HCT116 (cell line): ENCODE measurements around the gene ZNF746. TPM values are rescaled to one million over a fixed set of nuclear protein-coding genes. Genes with fewer than 3 reads are reported as not detected.

ENCODE experiments used
- ATAC-seq: fragments of 200-7000 bp; cut with Tn5 transposase; 2 replicates; pipeline ENCODE4 v1.9.1; 2020; ENCODE audit warnings: mild to moderate bottlenecking, moderate library complexity
- BruUV-seq: library from RNA; stranded (reverse); fragments of 400-500 nt; replicated peaks from 2 replicates; lab custom pipeline; 2021; lab: Mats Ljungman, UMichigan
- CTCF ChIA-PET: fragments of 300-600 bp; sonication (Branson Sonifier 250); formaldehyde crosslinking; loops from one replicate; lab custom pipeline; 2021; ENCODE audit warnings: antibody characterized with exemption; lab: Charles Lee
- POLR2A ChIA-PET: fragments of 300-600, 350-600 bp; sonication (Branson Sonifier 250); formaldehyde crosslinking; loops from one replicate; lab custom pipeline; 2021; ENCODE audit warnings: antibody characterized with exemption; lab: Charles Lee
- RAD21 ChIA-PET, 2 experiments: fragments of 300-600 bp; sonication (Branson Sonifier 250); formaldehyde crosslinking; loops; one replicate each; lab custom pipeline; 2023; ENCODE audit warnings: low total read pairs in 2 of 2; ENCODE audit not compliant: uncharacterized antibody in 2 of 2, unreplicated experiment in 2 of 2, low non-redundant PET in 1 of 2; lab: Charles Lee
- DNase-seq: peaks from one replicate; pipeline ENCODE4 v3.0.0-alpha.2; 2010; ENCODE audit warnings: low read depth, low spot score
- H2AFZ ChIP-seq: fragments of 200-600 bp; shearing (Covaris generic), sonication (generic); 2 replicates; pipeline ENCODE4 v1.6.1; 2017; ENCODE audit warnings: low read depth, mixed run types, mixed read lengths, antibody characterized with exemption, low read length; ENCODE audit not compliant: poor library complexity, severe bottlenecking
- H3K27ac ChIP-seq: 2 replicates; pipeline ENCODE4 v1.5.1; 2012; ENCODE audit warnings: low read depth, low read length
- H3K27me3 ChIP-seq: fragments of 200-600 bp; sonication (generic); 2 replicates; pipeline ENCODE4 v1.6.1; 2016; ENCODE audit warnings: mixed run types, low read length, mixed read lengths; ENCODE audit not compliant: insufficient read depth
- H3K36me3 ChIP-seq, 2 experiments: fragments of 200-500 bp in 1 of 2; fragments of 200-600 bp in 1 of 2; sonication (Bioruptor generic) in 1 of 2; sonication (generic) in 1 of 2; 2 replicates each; pipeline versions ENCODE4 v1.5.1 to v1.6.1; 2014 to 2016; ENCODE audit warnings: low read length in 2 of 2, inconsistent platforms in 1 of 2, mixed read lengths in 1 of 2, mixed run types in 1 of 2; ENCODE audit not compliant: insufficient read depth in 2 of 2, control insufficient read depth in 1 of 2
- H3K4me1 ChIP-seq, 2 experiments: fragments of 200-600 bp in 1 of 2; sonication (generic) in 1 of 2; 2 replicates each; pipeline versions ENCODE4 v1.5.1 to v1.6.1; 2012 to 2017; ENCODE audit warnings: low read length in 2 of 2, inconsistent platforms in 1 of 2, mild to moderate bottlenecking in 1 of 2, mixed read lengths in 1 of 2, mixed run types in 1 of 2, moderate library complexity in 1 of 2; ENCODE audit not compliant: insufficient read depth in 2 of 2, control insufficient read depth in 1 of 2
- H3K4me2 ChIP-seq: fragments of 200-600 bp; sonication (generic); 2 replicates; pipeline ENCODE4 v1.6.1; 2017; ENCODE audit warnings: mixed run types, low read length, mixed read lengths
- H3K4me3 ChIP-seq, 2 experiments: fragments of 200-600 bp in 1 of 2; sonication (generic) in 1 of 2; replicated peaks in 1 of 2; 2 replicates each; pipeline ENCODE4 v1.5.1; 2011 to 2016; ENCODE audit warnings: low read length in 2 of 2, control low read depth in 1 of 2, low read depth in 1 of 2, mild to moderate bottlenecking in 1 of 2, mixed read lengths in 1 of 2, mixed run types in 1 of 2
- H3K79me2 ChIP-seq: fragments of 200-600 bp; sonication (generic); 2 replicates; pipeline ENCODE4 v1.6.1; 2017; ENCODE audit warnings: mild to moderate bottlenecking, mixed run types, low read length, moderate library complexity, mixed read lengths; ENCODE audit not compliant: insufficient read depth
- H3K9ac ChIP-seq: fragments of 200-600 bp; sonication (generic); 2 replicates; pipeline ENCODE4 v1.6.1; 2016; ENCODE audit warnings: low read length, mixed read lengths
- H3K9me2 ChIP-seq: fragments of 200-600 bp; sonication (generic), shearing (Covaris generic); 2 replicates; pipeline ENCODE4 v1.6.1; 2017; ENCODE audit warnings: mixed run types, mild to moderate bottlenecking, moderate library complexity; ENCODE audit not compliant: insufficient read depth
- H3K9me3 ChIP-seq, 2 experiments: fragments of 200-500 bp in 1 of 2; fragments of 200-600 bp in 1 of 2; sonication (Bioruptor generic) in 1 of 2; sonication (generic) in 1 of 2; 2 replicates each; pipeline ENCODE4 v1.6.1; 2014 to 2017; ENCODE audit warnings: low read length in 2 of 2, mixed read lengths in 2 of 2, inconsistent platforms in 1 of 2, low read depth in 1 of 2, mild to moderate bottlenecking in 1 of 2, mixed run types in 1 of 2, moderate library complexity in 1 of 2; ENCODE audit not compliant: control insufficient read depth in 1 of 2, insufficient read depth in 1 of 2
- H4K20me1 ChIP-seq: fragments of 200-600 bp; sonication (generic), shearing (Covaris generic); 2 replicates; pipeline ENCODE4 v1.6.1; 2017; ENCODE audit warnings: mixed run types, mild to moderate bottlenecking, moderate library complexity; ENCODE audit not compliant: insufficient read depth
- CEBPB ChIP-seq: IDR thresholded peaks from 2 replicates; pipeline ENCODE4 v1.6.1; 2012; ENCODE audit warnings: low read depth
- EZH2 ChIP-seq: fragments of 200-600 bp; sonication (generic); IDR thresholded peaks from 2 replicates; pipeline ENCODE4 v1.6.1; 2017; ENCODE audit warnings: antibody characterized with exemption, mixed run types
- EZH2phosphoT487 ChIP-seq: fragments of 200-600 bp; IDR thresholded peaks from 2 replicates; pipeline ENCODE4 v1.6.1; 2018; ENCODE audit warnings: antibody characterized with exemption, borderline replicate concordance
- FOSL1 ChIP-seq: IDR thresholded peaks from 2 replicates; pipeline ENCODE4 v1.6.1; 2012; ENCODE audit warnings: low read depth
- JUND ChIP-seq: IDR thresholded peaks from 2 replicates; pipeline ENCODE4 v1.6.1; 2012
- POLR2A ChIP-seq: IDR thresholded peaks from 2 replicates; pipeline ENCODE4 v1.7.0; 2011; ENCODE audit warnings: borderline replicate concordance; ENCODE audit not compliant: insufficient read depth, insufficient read length; ENCODE audit errors: extremely low read depth
- POLR2AphosphoS5 ChIP-seq: IDR thresholded peaks from 2 replicates; pipeline ENCODE4 v1.6.1; 2011; ENCODE audit warnings: mild to moderate bottlenecking, low read depth, low read length, moderate library complexity
- RAD21 ChIP-seq: IDR thresholded peaks from 2 replicates; pipeline ENCODE4 v1.6.1; 2012; ENCODE audit warnings: low read depth, mild to moderate bottlenecking
- SIN3A ChIP-seq: IDR thresholded peaks from 2 replicates; pipeline ENCODE4 v1.6.1; 2012; ENCODE audit warnings: low read depth
- SP1 ChIP-seq: IDR thresholded peaks from 2 replicates; pipeline ENCODE4 v1.6.1; 2012; ENCODE audit warnings: low read depth
- SRF ChIP-seq: IDR thresholded peaks from 2 replicates; pipeline ENCODE4 v1.6.1; 2012; ENCODE audit warnings: low read depth
- TCF7L2 ChIP-seq: IDR thresholded peaks from 2 replicates; pipeline ENCODE4 v1.7.0; 2011; ENCODE audit warnings: borderline replicate concordance, inconsistent platforms; ENCODE audit not compliant: insufficient read depth, insufficient read length; ENCODE audit errors: extremely low read depth
- YY1 ChIP-seq: IDR thresholded peaks from 2 replicates; pipeline ENCODE4 v1.6.1; 2011; ENCODE audit warnings: low read length, low read depth, moderate library complexity, mild to moderate bottlenecking; ENCODE audit not compliant: insufficient replicate concordance; ENCODE audit errors: extremely low read depth
- ZFX ChIP-seq: fragments of 450-650 bp; IDR thresholded peaks from 2 replicates; pipeline ENCODE4 v1.6.1; 2017
- ZNF274 ChIP-seq: fragments of 200-500 bp; sonication (Bioruptor generic); IDR thresholded peaks from 2 replicates; pipeline ENCODE4 v1.6.1; 2014; ENCODE audit warnings: mild to moderate bottlenecking, low read depth, low read length, inconsistent platforms
- intact Hi-C: fragments of 100-400 bp; cut with micrococcal nuclease; formaldehyde crosslinking; loops from 2 replicates; pipeline ENCODE4 v1.10.0; 2022
- total RNA-seq: library from RNA; stranded (reverse); gene quantifications from one replicate; pipeline ENCODE4 v1.2.1, GENCODE V29; 2021; ENCODE audit not compliant: unreplicated experiment
- TF ChIP-seq, protein P1 (sequence below), 3 experiments: fragments of 200-600 bp in 1 of 3; sonication (generic) in 1 of 3; IDR thresholded peaks in 2 of 3; conservative IDR thresholded peaks in 1 of 3; 2 replicates each; pipeline ENCODE4 v1.5.1; 2012 to 2017; ENCODE audit warnings: low read depth in 2 of 3, low read length in 2 of 3, antibody characterized with exemption in 1 of 3, borderline replicate concordance in 1 of 3, control low read depth in 1 of 3, mild to moderate bottlenecking in 1 of 3, mixed read lengths in 1 of 3, mixed run types in 1 of 3, moderate library complexity in 1 of 3; ENCODE audit not compliant: insufficient read depth in 1 of 3
- TF ChIP-seq, protein P2 (sequence below): IDR thresholded peaks from 2 replicates; pipeline ENCODE4 v1.6.1; 2012
- TF ChIP-seq, protein P3 (sequence below): IDR thresholded peaks from 2 replicates; pipeline ENCODE4 v1.6.1; 2012; ENCODE audit warnings: low read depth
- TF ChIP-seq, protein P4 (sequence below): IDR thresholded peaks from 2 replicates; pipeline ENCODE4 v1.6.1; 2012
- TF ChIP-seq, protein P5 (sequence below): IDR thresholded peaks from 2 replicates; pipeline ENCODE4 v1.6.1; 2011; ENCODE audit warnings: mild to moderate bottlenecking, low read length, moderate library complexity; ENCODE audit not compliant: insufficient replicate concordance; ENCODE audit errors: extremely low read depth

ZNF746 gene
- total RNA-seq, 1 experiment from 2014 or later: 18.7 TPM

DNA sequence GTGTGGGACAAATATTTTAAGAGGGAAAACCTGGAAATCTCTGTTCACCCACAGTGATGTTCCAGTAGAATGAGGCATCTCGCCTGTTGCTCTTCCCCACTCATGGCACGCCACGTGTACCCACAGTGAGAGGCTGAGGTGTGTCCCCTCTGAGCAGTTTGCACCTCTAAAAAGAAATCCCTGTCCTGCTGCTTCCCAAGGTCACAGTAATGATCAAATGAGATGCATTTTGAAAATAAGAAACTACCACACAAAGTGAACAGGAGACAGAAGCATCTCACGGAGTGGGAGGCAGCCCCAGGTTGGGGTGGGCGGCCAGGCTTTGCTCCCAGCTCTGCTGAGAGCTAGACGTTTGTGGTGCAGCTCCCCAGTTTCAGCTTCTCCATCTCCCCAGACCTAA, 24.4 kb downstream of the ZNF746 start:
- Histone ChIP-seq H3K27me3 (no peaks in the 10 kb centered on the region), H3K4me2 (no peak overlapping the region), H3K4me3 (no peak overlapping the region), H3K9me3 (no peaks in the 10 kb centered on the region), H3K9me2 (no peaks in the 10 kb centered on the region), H2AFZ (no peak overlapping the region), H3K4me1 (no peaks in the 10 kb centered on the region; a peak in 1 of 4 replicates), H3K9ac (no peak overlapping the region), H4K20me1 (no peaks in the 10 kb centered on the region), H3K27ac (no peak overlapping the region), H3K79me2 (peaks cover 2% of the 10 kb centered on the region), H3K36me3 (peaks cover 14 to 34% of the 10 kb centered on the region in 2 experiments)
- ATAC-seq (no peak), DNase-seq (no peak)
- TF ChIP-seq FOSL1: no peak
- TF ChIP-seq CEBPB: no peak
- TF ChIP-seq JUND: no peak
- no peak for TF ChIP-seq RAD21
- TF ChIP-seq, protein P1, sequence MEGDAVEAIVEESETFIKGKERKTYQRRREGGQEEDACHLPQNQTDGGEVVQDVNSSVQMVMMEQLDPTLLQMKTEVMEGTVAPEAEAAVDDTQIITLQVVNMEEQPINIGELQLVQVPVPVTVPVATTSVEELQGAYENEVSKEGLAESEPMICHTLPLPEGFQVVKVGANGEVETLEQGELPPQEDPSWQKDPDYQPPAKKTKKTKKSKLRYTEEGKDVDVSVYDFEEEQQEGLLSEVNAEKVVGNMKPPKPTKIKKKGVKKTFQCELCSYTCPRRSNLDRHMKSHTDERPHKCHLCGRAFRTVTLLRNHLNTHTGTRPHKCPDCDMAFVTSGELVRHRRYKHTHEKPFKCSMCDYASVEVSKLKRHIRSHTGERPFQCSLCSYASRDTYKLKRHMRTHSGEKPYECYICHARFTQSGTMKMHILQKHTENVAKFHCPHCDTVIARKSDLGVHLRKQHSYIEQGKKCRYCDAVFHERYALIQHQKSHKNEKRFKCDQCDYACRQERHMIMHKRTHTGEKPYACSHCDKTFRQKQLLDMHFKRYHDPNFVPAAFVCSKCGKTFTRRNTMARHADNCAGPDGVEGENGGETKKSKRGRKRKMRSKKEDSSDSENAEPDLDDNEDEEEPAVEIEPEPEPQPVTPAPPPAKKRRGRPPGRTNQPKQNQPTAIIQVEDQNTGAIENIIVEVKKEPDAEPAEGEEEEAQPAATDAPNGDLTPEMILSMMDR (IDR thresholded peaks at IDR 0.05 in 2 of 3, conservative IDR thresholded peaks at IDR 0.05 in 1 of 3; ENCODE audit: borderline replicate concordance in 1 of 3, insufficient read depth in 1 of 3, low read depth in 2 of 3, low read length in 2 of 3): no peak
- no peak for TF ChIP-seq YY1
- TF ChIP-seq, protein P2, sequence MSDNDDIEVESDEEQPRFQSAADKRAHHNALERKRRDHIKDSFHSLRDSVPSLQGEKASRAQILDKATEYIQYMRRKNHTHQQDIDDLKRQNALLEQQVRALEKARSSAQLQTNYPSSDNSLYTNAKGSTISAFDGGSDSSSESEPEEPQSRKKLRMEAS: no peak
- TF ChIP-seq, protein P3, sequence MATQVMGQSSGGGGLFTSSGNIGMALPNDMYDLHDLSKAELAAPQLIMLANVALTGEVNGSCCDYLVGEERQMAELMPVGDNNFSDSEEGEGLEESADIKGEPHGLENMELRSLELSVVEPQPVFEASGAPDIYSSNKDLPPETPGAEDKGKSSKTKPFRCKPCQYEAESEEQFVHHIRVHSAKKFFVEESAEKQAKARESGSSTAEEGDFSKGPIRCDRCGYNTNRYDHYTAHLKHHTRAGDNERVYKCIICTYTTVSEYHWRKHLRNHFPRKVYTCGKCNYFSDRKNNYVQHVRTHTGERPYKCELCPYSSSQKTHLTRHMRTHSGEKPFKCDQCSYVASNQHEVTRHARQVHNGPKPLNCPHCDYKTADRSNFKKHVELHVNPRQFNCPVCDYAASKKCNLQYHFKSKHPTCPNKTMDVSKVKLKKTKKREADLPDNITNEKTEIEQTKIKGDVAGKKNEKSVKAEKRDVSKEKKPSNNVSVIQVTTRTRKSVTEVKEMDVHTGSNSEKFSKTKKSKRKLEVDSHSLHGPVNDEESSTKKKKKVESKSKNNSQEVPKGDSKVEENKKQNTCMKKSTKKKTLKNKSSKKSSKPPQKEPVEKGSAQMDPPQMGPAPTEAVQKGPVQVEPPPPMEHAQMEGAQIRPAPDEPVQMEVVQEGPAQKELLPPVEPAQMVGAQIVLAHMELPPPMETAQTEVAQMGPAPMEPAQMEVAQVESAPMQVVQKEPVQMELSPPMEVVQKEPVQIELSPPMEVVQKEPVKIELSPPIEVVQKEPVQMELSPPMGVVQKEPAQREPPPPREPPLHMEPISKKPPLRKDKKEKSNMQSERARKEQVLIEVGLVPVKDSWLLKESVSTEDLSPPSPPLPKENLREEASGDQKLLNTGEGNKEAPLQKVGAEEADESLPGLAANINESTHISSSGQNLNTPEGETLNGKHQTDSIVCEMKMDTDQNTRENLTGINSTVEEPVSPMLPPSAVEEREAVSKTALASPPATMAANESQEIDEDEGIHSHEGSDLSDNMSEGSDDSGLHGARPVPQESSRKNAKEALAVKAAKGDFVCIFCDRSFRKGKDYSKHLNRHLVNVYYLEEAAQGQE: no peak
- TF ChIP-seq EZH2phosphoT487: no peak
- TF ChIP-seq, protein P4, sequence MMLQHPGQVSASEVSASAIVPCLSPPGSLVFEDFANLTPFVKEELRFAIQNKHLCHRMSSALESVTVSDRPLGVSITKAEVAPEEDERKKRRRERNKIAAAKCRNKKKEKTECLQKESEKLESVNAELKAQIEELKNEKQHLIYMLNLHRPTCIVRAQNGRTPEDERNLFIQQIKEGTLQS: no peak
- TF ChIP-seq ZFX: no peak
- no peak for TF ChIP-seq EZH2
- TF ChIP-seq SRF: no peak
- TF ChIP-seq POLR2AphosphoS5: no peak
- TF ChIP-seq TCF7L2: no peak
- TF ChIP-seq, protein P5, sequence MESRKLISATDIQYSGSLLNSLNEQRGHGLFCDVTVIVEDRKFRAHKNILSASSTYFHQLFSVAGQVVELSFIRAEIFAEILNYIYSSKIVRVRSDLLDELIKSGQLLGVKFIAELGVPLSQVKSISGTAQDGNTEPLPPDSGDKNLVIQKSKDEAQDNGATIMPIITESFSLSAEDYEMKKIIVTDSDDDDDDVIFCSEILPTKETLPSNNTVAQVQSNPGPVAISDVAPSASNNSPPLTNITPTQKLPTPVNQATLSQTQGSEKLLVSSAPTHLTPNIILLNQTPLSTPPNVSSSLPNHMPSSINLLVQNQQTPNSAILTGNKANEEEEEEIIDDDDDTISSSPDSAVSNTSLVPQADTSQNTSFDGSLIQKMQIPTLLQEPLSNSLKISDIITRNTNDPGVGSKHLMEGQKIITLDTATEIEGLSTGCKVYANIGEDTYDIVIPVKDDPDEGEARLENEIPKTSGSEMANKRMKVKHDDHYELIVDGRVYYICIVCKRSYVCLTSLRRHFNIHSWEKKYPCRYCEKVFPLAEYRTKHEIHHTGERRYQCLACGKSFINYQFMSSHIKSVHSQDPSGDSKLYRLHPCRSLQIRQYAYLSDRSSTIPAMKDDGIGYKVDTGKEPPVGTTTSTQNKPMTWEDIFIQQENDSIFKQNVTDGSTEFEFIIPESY: no peak
- no peak for TF ChIP-seq SIN3A
- TF ChIP-seq POLR2A: no peak
- TF ChIP-seq ZNF274: no peak
- no peak for TF ChIP-seq SP1
- CTCF ChIA-PET: no interaction called here
- intact Hi-C loops: no loop called here
- RAD21 ChIA-PET: no interaction called here
- BruUV-seq: no TSS peak
- POLR2A ChIA-PET: no interaction called here
